SU-DHL-6 (cell line): ENCODE results near the gene TFEB.

Source experiments
- EZH2phosphoT487 ChIP-seq: fragments of 200-600 bp; sonication (generic), shearing (Covaris generic); conservative IDR thresholded peaks from 2 replicates; pipeline ENCODE4 v1.6.1; 2018; ENCODE audit warnings: mild to moderate bottlenecking, antibody characterized with exemption, low read length, moderate library complexity, mixed read lengths
- TF ChIP-seq, protein P1 (sequence below): fragments of 200-600 bp; sonication (generic); IDR thresholded peaks from one replicate; pipeline ENCODE4 v1.5.1; 2017; ENCODE audit warnings: antibody characterized with exemption, mild to moderate bottlenecking, low read length, moderate library complexity; ENCODE audit not compliant: insufficient read depth, poor library complexity, severe bottlenecking

DNA sequence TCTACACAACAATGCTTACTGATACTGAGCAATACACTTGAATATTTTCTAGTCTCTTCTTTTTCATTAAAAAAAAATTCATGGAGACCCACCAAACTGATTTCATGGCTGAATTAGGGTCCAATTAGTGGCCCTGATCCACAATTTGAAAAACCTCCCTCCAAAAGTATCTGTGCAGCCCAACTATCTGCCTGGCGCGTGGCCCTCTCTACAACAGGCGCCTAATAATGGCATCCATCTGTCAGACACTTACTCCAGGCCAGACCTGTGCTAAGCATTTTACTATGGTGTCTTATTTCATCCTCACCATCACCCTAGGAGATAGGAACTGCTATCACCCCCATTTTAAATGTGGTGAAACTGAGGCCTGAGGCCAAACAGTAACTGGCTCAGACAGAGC, 14.0 kb downstream of the TFEB start:
- TF ChIP-seq, protein P1, sequence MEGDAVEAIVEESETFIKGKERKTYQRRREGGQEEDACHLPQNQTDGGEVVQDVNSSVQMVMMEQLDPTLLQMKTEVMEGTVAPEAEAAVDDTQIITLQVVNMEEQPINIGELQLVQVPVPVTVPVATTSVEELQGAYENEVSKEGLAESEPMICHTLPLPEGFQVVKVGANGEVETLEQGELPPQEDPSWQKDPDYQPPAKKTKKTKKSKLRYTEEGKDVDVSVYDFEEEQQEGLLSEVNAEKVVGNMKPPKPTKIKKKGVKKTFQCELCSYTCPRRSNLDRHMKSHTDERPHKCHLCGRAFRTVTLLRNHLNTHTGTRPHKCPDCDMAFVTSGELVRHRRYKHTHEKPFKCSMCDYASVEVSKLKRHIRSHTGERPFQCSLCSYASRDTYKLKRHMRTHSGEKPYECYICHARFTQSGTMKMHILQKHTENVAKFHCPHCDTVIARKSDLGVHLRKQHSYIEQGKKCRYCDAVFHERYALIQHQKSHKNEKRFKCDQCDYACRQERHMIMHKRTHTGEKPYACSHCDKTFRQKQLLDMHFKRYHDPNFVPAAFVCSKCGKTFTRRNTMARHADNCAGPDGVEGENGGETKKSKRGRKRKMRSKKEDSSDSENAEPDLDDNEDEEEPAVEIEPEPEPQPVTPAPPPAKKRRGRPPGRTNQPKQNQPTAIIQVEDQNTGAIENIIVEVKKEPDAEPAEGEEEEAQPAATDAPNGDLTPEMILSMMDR: no peak
- TF ChIP-seq EZH2phosphoT487: no peak
